NCI-H2081 treated with DMSO at 0.1 percent for 48 hours (cell line): ENCODE measurements around the gene ZNF423.
"Not testable (repeated sequence)": the region's sequence is repeated elsewhere in the genome, so short reads cannot be mapped to it uniquely, and the experiment has no call there.

ENCODE experiments used
- DNase-seq: peaks from one replicate; lab custom pipeline; 2025; lab: John Stamatoyannopoulos, UW

Gene ZNF423

DNA sequence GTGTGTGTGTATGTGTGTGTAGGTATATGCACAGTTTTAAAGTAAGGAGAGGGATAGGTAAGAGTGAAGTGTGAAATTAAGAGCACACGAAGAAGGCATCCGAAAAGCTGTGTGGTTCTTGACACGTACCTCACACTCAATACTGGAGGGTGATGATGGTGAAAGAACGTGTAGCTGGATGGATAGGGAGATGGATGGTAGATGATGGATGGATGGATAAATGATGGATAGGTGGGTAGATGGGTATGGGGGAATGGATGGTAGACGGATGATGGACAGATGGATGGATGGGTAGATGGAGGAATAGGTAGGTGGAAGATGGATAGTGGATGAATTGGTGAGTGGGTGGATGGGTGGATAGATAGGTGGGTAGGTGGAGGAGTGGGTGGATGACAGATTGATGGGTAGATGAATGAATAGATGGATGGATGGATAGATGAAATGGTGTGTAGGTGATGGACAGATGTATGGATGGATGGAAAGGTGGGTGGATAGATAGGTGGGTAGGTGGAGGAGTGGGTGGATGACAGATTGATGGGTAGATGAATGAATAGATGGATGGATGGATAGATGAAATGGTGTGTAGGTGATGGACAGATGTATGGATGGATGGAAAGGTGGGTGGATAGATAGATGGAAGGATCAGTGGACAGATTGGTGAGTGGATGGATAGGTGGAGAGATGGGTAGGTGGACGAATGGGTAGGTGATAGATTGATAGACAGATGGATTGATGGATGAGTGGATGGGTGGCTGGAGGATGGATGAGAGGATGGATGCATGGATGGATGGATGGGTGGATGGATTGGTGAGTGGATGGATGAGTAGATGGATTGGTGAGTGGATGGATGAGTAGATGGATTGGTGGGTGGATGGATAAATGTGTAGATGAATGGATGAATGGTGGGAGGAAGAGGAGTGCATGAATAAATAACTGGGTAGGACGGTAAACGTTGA lies 349.6 kb downstream of the ZNF423 start:
- DNase-seq, result not testable (repeated sequence)

DNA sequence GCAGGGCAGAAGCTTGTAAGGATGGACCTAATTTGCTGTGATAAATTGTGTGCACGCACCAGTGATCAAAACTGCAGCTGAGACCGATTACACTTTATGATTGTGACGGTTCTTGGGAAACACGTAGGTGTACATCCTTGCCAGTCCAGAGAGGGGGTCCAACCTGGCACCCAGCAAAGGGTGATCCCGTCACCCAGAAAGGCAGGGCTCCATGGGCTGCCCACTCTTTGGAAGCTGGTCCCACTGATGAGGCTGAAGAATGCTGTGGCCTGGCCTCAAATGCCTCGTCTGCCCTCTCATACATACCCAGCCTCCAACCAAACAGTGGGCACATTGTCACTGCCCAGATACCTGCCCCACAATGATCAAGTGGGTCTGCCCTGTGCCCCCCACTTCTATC lies 350.4 kb downstream of the ZNF423 start:
- no peak for DNase-seq

DNA sequence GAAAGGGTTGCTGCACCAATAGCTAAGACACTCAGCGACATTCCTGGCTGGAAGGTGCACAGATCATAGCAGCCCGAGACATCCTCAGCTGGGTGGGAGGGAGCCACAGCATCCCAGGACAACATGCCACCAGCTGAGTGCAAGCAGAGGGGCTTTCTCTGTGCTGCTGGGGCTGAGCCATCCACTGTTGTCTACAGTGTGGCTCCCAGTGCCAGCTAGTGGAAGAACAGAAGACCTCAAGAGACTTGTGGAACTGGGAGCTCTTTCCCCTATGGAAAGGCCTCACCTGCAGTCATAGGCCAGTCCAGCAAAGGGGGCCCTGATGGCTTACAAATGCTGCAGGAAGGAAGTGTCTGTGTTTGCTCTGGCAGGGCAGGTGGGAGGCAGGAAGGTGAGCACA lies 351.3 kb downstream of the ZNF423 start:
- no peak for DNase-seq

DNA sequence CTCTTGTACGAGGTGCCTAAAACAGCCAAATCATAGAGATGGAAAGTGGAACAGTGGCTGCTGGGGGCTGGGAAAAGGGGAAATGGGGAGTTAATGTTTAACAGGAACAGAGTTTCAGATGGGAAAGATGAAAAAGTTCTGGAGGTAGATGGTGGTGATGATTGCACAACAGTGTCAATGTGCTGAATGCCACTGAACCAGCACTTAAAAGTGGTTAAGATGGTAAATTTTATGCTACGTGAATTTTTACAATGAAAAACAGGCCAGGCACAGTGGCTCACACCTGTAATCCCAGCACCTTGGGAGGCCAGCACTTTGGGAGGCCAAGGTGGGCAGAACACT lies 351.9 kb downstream of the ZNF423 start:
- DNase-seq, result no peak

DNA sequence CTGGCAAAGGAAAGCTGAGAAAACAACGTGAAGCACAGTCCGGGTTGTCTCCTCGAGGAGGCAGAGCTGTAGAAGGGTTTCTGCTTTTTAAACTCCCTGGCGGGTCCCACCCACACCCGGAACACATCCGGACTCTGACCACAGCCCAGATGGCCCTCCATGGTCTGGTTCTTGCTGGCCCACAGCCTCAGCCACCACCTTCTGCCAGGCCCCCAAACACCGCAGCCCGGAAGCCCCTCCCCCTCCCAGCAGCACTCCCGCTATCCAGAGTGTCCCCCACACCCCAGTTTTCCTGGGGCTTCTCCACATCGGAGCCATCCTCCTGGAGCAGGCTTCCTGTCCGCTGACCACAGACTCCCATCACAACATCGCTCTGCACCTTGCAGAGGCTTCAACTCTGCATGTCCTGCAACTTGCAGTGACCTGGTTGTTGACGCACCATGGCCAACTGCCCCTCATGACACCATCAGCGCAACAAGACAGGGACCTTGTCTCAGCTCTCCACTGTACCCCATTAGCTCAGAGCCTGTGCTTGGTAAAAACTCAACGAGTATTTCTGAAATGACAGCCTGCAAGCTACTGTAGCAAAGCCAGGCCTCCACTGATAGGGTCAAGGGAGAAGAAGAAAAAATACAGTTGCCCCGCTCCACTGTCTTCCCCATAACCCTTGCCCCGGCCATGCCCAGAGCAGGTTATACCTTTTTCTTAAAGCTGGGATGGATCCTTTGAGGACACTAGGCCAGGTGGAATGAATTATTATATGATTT lies 352.5 kb downstream of the ZNF423 start:
- DNase-seq, result no peak

- DNase-seq, result no peak
Observed at GRCh38 chr16:49502136-49502881, 353.6 kb downstream of the ZNF423 start.

GRCh38 chr16:49499869-49500610 lies 355.9 kb downstream of the ZNF423 start:
- no peak for DNase-seq

GRCh38 chr16:49499414-49499785 lies 356.5 kb downstream of the ZNF423 start:
- DNase-seq, result no peak

DNA sequence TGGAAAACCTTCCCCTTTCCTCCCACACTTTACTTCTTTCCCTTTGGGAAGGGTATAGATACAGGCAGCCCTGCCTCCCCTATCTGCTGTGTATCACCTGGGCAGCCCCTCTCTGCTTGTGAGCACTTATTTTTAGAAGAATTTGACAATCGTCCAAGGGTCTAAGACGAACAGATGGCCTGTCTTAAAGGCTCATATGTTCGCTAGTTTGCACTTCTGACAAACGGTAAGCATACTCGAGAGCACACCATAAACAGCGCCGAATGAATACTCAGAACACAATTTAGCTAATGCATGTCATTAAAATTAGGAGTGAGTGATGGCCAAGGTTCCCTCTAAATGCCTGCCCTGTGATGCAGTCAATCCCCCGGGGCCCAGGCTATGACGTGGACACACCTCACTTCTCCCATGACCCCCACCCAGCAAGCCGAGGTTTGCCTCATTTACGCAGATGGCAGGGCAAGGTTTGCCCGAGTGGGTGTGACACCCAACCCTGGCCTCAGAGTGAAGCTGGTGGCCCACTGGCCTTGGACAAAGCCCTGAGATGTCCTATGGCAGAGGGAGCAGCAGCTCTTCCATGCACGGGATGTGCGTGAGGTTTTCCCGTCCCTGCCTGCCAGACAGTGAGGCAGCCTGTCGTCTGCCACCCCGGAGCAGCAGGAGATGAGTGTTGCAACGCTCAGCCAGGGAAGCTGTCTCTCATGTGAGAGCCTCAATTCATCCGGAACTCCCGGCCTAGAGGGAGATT lies 357.1 kb downstream of the ZNF423 start:
- DNase-seq, result no peak

GRCh38 chr16:49498264-49498663 lies 357.6 kb downstream of the ZNF423 start:
- DNase-seq, result no peak

GRCh38 chr16:49497466-49497865 lies 358.4 kb downstream of the ZNF423 start:
- DNase-seq, result no peak

DNA sequence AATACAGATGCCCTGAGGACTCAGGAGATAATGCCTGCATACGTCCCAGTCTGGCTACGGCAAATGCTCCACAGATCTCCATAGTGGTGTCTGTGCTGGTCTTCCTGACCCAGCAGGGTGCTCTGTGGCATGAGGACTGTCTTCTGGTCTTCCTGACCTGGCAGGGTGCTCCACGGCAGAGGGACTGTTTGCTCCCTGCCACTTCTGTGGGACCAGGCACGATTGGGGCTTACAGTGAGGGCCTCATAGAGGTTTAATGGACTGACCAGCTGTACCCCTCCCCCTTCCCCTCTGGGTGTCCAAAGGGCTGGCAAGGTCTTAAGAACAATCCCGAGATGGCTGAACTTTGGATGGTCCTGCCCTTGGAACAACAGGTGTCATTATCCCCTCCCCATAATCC lies 359.3 kb downstream of the ZNF423 start:
- no peak for DNase-seq

DNA sequence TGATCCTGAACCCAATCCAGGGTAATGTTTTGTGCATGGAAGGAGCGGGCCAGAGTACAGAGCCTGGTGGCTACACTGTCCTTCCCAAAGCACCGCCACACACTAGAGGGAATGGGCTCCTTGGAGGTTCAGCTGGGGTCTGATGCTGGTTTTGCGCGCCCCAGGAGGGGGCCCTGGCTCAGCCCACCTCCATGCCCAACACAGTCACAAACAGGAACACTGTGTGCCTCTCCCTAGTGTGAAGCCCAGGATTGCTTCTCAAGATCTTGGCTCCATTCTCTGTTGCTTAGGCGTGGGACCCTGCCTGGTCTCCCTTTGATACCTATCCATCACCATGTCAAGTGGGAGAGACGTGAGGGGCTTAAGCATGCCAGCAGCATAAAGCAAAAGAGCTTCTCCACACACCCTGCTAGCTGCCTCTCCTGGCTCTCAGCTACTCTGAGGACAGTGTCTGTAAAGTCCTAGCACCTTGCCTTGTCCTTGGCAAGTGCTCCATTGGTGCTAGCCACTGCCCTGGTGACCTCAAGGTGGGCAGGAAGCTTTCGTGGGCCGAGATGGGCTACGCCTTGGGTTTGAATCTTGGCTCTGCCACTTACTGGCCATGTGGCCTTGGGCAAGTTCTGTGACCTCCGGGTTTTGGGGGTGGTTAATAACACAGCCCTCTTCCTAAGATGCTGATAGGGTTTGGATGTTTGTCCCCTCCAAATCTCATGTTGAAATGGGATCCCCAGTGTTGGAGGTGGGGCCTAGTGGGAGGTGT lies 360.1 kb downstream of the ZNF423 start:
- no peak for DNase-seq

GRCh38 chr16:49494891-49495566 lies 360.9 kb downstream of the ZNF423 start:
- no peak for DNase-seq

- no peak for DNase-seq
Observed at GRCh38 chr16:49494474-49494873, 361.4 kb downstream of the ZNF423 start.

GRCh38 chr16:49493836-49494235 lies 362.1 kb downstream of the ZNF423 start:
- no peak for DNase-seq

DNA sequence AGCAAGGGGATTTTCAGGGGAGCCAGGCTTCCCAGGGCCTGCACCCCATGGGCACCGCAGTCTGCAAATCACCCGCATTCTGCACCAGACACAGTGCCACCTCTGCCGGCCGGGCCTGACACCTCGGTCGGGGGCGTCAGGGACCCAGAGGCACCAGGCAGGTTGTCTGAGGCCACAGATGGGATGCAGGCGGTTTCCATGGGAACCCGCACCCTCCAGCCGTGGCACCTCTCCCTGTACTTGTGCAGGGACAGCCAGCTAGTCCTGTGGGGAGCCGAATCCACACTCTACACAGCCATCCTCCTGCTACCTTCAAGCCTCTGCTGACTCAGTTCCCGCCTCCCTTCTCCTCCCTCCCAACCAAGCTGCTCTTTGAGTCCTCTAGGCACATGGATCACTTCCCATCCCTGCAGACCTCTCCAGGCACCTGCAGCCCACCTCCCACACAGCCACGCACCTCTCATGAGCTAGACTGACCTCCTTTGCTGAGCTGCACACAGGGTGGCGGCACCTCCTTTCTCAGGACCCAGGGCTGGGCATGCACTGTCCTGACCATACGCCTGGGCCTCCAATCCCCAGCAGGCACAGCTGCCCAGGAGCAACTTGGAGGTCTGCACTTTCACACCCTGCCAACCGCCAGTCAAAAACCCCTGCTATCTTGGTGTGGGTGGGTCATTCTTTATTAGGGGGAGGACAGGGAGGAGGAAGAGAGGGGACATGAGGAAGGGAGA lies 362.9 kb downstream of the ZNF423 start:
- no peak for DNase-seq

DNA sequence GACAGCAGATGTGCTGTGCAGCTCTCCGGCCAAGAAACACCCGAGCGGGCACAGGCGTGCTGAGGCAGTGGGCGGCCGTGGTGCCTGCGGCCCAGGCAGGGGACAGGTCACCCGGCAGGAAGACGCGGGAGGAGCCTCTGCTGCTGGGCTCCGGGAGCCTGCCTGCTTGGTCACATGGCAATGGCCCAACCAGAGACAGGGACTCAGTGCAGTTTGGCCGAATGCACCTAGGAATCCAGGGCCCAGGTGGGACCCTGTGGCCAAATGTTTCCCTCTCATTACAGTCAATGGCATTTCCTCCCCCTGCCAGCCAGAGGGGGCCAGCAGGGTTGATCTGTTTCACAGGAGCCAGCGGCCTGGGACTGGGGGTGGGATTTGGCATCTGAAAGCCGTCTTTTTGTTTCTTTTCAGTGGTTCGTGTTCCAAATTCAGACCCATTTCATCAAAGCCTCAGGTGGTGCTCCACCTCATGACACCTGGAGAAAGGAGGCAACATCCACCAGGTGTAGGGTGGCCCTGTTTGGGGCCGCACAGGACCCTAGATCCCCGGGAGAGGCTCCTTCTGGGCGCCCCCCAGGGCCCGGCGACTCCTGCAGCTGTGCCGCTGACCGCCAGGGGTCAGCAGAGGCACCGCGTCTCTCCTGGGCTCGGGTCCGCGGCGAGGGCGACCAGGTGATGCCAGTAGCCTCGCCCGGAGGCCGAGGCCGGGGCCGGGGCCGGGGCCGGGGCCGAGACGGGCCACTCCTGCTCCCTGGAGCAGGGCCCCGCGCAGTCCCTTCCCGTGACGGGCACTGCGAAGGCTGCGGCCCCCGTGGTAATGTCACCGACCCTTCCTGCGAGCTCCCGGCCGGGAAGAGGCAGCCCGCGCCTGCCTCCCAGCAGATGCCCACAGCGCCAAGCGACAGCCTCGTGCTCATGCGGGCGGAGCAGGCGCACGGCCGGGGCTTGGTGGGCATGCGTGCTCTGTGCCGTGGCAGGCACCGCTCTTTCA lies 363.8 kb downstream of the ZNF423 start:
- no peak for DNase-seq
